Measurements from ENCODE around the gene ZMIZ2. TPM values are rescaled to one million over a fixed set of nuclear protein-coding genes. Genes with fewer than 3 reads are reported as not detected.

Gene ZMIZ2, protein sequence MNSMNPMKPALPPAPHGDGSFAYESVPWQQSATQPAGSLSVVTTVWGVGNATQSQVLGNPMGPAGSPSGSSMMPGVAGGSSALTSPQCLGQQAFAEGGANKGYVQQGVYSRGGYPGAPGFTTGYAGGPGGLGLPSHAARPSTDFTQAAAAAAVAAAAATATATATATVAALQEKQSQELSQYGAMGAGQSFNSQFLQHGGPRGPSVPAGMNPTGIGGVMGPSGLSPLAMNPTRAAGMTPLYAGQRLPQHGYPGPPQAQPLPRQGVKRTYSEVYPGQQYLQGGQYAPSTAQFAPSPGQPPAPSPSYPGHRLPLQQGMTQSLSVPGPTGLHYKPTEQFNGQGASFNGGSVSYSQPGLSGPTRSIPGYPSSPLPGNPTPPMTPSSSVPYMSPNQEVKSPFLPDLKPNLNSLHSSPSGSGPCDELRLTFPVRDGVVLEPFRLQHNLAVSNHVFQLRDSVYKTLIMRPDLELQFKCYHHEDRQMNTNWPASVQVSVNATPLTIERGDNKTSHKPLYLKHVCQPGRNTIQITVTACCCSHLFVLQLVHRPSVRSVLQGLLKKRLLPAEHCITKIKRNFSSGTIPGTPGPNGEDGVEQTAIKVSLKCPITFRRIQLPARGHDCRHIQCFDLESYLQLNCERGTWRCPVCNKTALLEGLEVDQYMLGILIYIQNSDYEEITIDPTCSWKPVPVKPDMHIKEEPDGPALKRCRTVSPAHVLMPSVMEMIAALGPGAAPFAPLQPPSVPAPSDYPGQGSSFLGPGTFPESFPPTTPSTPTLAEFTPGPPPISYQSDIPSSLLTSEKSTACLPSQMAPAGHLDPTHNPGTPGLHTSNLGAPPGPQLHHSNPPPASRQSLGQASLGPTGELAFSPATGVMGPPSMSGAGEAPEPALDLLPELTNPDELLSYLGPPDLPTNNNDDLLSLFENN
- 31.2 TPM for total RNA-seq

DNA sequence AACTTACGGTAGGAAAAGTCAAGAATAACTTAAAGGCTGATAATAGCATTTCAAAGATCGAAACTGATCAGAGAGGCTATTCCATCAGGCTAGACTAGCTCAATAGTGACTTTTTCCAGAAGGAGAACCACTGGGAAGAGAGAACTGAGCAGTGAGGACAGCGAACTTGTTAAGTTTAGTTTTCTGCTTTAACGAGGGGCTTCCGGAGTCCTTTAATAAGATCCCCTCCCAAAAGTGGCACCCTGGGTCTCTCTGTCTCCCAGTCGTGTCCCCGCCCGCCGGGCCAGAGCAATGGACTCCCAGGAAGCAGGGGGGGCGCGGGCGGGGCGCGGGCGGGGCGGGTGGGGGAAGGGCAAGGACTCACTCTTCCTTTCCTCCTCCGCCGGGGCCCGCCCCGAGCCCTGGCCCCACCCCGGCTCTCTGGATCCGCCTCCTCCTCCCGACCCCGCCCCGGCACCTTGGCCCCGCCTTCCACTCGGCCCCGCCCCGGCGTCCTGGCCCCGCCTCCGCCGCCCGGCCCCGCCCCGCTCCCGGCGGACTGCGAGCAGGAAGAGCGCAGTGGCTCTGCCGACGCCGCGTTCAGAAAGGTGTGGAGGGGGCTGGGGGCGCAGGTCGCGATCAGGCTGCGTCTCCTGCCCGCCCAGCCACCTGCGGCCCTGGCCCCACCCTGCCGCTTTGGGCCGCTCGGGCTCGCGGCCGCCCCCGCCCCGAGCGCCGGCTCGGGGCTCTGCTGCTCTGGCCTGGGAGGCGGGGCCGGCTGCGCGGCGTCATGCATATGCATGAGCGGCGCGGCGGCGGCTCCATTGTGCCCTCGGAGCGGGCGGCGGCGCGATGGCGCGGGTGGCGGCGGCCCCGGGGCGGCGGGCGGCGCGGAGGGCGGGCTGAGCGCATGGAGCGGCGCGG lies at the start of gene ZMIZ2:
ZMIZ2 (plus strand) TSS at position 803 of the 903 bp plus-strand sequence. CDS start 7,403 bp downstream, outside the sequence.

GRCh38 chr7:44796504-44797328 lies 48.1 kb downstream of the ZMIZ2 start, which contains the start of gene PPIA:
Gene PPIA, plus strand, starts transcription at chr7:44796681. Its CDS starts 44 bp downstream, at chr7:44796725.

Other genes with a start within 250 kb of the ZMIZ2 start
- gene NPC1L1, start 207.5 kb upstream of the ZMIZ2 start, total RNA-seq = 1.2 TPM
- gene DDX56, start 174.9 kb upstream of the ZMIZ2 start, total RNA-seq = 52.4 TPM
- gene TMED4, start 166.6 kb upstream of the ZMIZ2 start, total RNA-seq = 146 TPM
- gene OGDH, start 142.2 kb upstream of the ZMIZ2 start, total RNA-seq = 98.9 TPM
- 1,829 TPM for gene PPIA, start 47.8 kb downstream of the ZMIZ2 start, total RNA-seq
- gene H2AZ2, start 99.2 kb downstream of the ZMIZ2 start, total RNA-seq = 228 TPM
- gene PURB, start 136.7 kb downstream of the ZMIZ2 start, total RNA-seq = 36.0 TPM
- 3.6 TPM for gene MYO1G, start 230.2 kb downstream of the ZMIZ2 start, total RNA-seq